ENCODE results near the gene HOXA13.

The HOXA13 gene

DNA sequence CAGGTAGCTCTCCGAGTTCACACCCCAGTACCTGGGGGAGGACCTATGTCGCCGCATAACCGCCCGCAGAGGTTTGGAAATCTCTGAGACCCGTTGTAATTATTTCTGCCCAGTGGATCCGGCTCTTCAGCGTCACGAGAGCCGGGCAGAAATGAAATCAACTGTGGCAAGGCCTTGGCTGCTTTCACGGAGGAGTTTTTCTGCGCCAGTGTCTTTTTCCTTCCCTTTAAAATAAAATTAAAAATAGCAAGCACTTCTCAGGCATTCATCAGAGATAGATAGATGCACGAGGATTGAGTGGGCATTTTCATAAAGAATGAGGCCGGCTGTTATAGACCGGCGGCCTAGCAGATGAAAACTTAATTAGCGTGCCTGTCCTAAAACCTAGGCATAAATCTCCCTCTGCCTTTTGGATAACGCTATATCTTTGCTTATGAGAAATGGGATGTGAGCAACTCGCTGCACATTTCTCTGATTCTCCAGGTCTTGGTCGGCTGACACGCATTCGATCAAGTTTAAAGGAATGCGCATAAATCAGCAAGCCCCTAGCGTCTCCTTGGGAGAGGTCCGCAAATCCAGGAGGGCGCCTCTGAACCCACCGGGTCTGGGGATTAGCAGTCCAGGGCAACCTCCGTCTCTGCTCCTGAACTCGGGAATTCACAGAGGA lies 6.4 kb downstream of the HOXA13 start:
- no peak for DNase-seq

DNA sequence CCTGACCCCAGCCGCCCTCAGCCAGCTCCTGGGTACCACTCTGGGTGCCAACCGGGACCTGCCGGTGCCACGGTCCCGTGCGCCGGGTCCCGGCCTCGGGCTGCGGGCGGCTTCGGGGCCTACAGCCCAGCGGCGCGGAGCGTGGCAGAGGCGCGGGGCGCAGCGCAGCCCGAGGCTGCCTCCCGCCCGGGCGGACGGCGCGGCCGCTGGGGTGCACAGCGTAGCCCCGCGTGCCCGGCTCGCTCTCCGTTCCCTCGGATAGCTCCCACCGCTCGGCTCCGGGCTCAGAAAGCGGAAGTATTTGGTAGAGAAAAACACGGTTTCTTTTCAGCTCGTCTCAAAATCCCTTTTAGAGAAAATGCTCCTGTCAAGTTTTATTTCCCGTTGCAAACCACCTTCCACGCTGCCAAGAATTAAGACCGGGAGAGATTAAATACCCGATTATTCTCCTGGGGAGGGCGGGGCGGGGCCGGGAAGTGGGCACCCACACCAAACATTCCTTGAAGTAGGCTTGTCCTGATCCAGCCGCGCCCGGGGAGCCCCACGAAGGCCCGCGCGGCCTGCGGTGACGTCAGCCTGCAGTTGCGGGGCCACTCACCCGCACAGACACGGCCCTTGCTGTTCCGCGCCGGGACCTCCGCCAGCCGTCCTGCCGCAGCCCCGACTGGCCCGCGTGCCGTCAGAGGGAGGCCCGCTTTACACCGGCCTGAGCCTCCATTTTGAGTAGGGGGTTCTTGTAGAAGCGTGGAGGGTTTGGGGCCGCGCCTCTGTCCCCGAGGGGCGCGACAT lies 7.2 kb downstream of the HOXA13 start:
- no peak for DNase-seq

DNA sequence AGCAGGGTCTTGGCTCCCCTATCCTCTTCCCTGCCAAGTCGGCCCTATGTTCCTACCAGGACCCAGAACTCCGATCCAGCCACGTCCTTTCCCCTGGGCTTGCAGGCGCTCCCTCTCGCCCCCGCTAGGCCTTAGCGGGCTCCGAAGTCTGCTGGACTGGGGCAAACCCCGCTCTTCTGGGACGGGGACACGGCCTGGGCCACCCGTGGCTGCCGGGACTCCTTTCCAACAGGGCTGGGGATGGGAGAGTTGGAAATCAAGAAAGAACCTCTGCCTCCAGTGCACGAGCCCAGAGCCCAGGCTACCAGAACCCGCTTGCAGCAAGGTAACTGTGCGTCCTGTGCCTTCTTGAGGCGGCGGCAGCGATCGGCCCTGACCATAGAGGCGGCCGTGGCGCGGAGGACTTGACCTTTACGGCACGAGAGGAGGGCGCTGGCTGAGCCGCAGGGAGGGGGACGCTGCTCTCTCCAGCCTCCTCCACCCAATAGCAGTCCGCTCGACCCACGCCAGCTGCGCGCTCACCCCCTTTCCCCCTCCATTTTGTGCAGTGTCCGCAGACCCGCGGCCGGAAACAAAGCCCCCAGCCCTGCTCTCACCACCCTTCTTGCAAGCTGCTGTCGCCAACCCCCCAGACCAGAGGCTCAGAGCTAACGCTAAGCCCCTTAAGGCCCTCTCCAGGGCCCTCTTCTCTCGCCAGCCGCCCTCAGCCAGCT lies 7.9 kb downstream of the HOXA13 start:
- DNase-seq: no peak

DNA sequence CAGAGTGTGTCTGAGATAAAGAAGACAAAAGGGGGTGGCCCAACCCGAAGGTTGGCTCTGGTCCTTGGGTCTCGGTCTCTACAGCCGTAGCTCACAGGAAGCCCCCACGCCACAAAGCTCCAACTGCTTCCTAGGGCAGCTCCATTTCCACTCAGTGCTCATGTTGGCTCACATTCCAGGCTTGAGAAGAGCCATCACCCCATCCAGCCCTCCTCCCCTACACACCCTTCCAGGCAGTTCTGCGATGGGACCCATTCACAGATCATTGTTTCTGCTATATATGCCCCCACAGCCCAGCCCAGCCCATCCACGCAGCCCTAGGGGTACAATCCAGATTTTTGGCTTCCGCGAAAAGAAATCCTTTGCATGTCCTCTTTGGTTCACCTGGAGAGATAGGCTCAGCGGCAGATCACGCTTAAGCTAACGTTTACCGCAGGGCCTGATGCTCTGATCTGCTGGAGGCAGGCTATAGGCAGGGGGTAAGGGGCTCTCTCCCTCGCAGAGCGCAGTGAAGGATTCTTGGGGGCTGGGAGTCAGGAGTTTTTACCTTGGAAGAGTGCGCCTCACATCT lies 8.6 kb downstream of the HOXA13 start:
- DNase-seq: no peak

DNA sequence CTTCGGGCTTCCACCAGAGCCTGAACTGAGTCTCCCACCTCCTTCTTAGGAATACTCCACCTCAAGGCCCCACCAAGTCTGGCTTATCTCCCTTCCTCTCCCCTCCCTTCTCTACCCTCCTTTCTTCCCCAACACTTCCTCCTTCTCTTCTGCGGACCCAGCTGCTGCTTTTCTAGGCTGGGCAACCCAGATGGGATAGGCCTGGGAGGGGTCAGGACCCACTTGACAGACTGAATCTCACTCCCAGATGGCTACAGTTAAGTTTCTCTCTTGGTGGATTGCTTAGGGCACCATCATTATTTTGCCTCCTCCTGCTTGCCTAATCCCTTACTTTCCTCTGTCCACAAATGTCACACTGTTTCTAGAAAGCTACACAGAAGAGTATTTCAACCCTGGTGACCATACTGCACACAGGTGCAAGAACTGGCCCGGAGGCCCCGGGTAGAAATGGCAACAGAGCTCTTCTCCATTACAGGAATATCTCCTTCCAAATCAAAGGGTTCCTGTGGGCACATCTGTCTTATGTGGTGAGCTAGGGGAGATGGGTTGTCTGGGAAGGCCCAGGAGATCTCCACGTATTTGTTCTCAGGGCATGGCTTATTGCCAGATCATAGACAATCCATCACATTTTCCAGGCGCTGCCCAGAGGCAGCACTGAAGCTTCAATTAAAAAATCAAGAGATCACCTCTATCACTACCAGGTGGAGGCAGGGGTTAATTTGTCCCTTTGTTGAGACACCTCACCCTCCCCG lies 9.7 kb downstream of the HOXA13 start:
- DNase-seq: no peak

DNA sequence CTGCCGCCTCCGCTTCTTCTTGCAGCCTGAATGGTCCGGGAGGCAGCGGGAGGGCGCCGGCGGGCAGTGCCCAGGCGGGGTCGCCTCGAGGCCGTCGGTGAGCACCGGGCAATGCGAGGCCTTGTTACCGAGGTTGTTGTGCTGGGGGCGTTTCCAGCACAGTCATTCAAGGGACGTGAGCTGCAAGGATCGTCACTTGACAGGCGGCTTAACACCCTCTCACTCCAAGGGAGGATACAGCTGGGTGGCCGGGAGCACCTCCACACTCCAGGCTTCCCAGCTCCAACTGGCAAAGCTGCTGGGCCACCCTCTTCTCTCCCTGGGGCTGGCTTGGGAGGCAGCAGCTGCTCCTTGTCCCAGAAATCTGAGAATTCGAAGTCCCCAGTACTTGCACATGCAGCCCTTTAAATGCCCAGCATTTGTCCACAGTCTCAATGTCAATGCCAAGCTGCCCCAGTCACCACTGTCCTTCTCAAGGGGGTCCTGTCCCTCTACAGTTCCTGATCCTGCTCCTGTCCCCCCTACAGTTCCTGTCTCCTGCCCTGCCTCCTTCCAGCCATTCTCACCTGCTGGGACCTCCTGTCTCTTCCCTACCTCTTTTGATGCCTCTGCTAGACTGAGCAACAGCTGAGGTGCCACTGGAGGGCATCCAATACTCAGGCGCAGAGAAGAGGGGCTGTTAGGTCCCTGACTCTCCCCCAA lies 10.4 kb downstream of the HOXA13 start:
- no peak for DNase-seq

DNA sequence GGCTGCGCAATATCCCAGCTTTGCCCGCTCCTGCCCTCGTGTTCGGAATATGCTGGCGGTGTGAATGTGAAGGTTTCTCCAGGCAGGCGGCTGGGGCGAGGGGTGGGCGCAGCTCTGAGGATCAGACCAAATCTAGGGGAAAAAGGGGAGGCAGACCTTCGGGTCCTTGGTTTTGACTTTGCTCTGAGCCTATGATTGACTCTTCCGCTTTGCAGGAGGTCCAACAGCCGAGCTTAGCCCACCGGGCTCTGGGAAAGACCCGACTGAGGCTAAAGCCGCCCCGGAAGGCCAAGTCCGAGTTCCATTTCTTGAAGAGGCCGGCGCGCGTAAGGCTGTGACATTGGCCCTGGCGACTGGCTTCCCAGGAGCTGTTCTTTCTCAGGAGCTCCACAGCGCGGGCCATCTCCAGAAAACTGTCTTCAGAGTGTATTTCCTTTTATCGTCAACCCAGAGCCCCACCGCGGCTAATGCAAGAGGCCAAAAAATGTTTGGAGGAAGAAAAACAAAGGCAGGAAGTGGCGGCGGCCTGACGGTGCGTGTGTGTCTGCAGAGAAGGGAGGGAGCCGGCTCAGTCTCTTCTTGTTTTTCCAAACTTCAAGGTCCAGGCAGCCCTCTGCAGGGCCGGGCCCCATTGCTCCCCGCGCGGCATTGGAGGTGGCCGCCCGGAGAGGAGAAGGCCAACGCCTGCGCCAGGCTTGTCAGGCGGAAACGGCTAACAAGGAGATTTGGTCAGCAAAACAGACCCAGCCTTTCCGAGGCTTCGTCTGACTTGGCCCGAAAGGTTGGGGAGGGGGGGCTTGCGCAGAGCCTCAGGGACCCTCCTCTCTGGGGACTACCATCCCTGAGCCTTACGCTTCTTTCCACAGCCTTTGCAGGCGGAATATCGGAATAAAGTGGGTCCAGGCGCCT lies 11.3 kb downstream of the HOXA13 start:
- DNase-seq: no peak

DNA sequence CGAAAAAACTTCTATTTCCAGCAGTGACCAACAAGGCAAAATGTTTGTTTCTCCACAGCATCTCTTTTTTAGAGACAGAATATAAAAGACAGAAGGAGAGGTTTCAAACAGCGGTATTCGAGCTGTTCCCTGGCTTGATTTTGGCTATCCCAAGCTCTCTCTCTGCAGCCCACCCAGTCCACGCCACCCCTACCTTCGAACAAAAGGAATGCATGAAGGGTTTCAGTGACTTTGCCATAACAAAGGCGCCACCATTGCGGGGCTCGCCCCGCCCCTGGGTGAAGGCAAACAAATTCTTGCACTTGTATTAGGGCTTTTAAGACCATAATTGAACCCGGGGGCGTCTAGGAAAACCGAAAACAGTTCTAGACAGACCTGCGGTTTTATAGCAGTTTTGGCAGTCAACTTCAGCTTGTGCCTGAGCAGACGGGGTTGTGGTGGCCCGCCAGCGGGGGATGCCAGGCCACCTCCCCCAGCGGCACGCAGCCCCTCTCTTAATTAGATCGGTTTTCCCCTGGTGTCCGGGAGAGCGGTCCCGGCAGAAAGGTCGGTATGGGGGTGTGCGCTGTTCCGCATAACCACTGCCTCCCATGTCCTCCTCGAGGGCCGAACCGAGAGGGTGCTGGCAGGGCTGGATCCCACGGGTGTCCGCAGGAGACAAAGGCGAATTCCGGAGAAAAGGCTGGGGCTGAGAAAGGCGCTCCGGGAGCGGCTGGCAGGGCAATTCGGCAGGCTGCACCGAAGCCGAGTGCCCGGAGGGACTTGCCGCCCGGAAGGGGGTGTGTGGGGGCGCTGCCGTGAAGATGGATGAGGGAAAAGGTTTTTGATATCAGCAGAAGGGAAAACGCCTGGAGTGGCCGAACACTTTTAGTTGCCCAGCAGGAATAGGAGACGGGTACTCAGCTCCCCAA lies 12.2 kb downstream of the HOXA13 start:
- no peak for DNase-seq

DNA sequence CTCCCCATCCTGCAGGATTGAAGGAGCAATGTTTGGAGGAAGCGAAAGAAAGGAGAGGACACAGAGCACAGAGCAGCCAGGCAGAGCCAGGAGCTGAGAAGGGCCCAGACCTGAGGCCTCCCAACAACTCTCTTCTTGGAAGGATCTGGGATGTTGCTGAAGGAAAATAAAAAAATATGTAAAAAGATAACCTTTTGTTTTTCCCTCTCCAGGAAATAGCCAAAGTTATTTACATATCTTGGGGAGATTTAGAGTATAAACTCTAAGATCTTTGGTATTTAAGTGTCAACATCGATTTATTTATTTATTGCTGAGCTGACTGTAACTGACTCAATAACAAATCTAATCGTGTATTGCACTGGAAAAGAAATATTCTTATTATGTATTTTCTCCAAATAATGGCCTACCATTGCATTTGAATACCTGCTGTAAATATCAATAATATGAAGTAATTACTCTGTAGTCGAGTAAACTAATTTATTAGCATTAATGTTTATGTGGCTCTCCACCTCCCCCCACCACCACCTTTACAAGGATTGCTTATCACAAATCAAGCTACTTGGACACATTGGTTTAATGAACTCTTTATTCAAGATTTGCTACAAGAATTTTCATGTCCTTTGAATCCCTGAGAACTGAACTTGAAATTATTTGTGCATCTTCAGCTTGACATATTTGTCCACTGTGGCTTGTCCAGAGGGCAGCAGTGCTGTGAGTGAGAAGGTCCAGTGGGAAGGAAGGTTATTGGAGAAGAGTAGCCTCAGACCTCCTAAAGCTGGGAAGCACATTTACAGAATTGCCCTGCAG lies 13.0 kb downstream of the HOXA13 start:
- DNase-seq: no peak

DNA sequence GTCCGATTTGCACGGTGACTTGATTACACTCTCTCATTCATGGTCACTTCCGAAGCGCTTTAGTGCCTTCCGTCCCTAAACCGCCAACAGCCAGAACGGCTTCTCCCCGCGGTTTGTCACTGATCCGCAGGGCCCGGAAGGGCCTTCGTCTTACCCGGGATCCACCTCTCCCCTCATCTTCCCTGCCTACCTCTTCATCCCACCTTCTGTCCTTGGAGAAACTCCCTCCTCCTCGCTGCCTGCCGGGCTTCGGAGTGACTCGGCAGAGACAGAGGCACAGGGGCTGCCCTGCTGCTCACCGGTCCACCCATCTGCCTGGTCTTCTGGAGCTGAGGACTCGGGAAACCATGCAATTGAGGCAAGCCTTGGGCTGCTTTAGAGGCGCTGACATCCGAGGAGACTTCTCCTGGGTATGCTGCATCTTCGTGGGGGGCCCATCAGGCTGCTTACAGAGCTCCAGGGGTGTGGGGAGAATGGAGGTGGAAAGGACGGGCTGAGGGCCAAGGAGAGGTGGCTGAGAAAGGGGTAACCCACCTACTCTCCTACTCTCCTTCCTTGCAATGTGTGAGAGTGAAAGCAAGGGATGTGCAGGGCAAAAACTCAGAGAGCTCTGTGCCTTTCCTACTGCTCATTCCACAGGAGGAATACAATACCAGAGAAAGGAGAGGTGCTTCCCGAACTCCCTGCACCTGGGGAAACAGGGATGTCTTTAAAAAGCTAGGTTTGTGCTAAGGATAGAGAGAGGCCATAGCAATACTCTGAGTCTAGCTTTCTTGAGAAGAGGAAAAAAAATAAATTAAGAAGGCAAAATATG lies 13.8 kb downstream of the HOXA13 start:
- no peak for DNase-seq

DNA sequence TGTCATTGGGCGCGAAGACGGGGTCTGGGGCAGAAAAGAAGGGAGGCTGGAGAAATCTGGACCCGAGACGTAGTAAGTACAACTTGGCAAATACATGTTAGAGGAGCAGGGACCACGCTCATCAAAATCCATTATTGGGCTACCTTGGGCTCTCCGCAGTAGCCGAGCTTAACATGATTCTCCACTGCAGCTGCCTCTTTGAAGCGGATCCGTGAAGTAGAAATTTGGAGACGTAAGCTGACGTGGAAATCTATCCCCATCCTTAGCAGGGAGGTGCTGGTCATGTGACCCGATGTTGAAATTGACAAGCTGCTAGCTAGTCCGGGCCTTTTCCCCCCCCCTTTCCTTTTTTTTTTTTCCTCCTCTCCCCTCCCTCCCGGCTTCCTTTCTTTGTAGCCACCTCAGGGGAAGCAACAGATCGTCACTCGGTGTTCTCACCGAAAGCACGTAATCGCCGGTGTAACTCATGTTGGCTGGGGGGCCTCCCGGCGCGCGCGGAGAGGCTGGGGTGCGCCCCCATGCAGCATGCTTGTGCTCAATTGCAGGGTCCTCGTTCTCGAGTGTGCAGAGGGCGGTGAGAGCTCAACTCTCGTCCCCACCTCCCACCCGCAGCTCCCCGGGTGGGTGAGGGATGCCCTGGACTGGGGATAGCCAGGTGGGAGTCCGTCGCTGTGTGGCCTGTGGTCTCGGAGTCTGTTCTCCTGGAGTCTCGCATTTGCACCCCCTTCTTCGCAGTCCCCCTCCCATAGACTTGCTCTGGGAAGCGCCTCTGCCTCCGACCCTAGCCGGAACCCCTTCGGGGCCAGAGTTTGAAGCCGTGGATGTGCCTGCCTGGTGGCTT lies 14.7 kb downstream of the HOXA13 start, which contains the start of gene HOXA11:
HOXA11 (minus strand) TSS at position 220 of the 841 bp plus-strand sequence; CDS start at position 132, 88 bp downstream.
- DNase-seq: no peak

DNA sequence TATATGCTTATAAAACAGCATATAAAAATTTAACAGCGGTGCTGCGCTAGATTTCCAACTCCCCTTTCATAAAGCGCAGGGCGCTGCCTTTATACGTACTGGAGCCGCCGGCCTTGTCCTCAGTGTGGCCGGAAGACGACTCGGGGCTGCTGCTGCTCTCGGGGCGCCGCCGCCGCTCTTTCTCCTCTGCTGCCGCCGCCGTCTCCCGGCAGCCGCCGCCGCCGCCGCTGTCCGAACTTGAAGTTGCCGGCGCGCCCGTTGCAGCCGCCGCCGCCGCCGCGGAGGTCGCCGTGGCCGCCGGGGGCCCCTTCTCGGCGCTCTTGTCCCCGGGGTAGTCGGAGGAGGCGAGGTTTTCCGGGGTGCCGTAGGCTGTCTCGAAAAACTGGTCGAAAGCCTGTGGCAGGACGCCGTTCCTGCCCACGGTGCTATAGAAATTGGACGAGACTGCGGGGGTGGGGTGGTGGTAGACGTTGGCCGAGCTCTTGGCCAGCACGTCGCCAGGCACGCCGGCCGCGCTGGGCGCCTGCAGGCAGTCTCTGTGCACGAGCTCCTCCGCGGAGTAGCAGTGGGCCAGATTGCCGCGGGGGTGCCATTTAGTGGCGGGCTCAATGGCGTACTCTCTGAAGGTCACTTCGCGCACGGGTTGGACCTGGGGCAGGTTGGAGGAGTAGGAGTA lies 15.4 kb downstream of the HOXA13 start:
- no peak for DNase-seq

DNA sequence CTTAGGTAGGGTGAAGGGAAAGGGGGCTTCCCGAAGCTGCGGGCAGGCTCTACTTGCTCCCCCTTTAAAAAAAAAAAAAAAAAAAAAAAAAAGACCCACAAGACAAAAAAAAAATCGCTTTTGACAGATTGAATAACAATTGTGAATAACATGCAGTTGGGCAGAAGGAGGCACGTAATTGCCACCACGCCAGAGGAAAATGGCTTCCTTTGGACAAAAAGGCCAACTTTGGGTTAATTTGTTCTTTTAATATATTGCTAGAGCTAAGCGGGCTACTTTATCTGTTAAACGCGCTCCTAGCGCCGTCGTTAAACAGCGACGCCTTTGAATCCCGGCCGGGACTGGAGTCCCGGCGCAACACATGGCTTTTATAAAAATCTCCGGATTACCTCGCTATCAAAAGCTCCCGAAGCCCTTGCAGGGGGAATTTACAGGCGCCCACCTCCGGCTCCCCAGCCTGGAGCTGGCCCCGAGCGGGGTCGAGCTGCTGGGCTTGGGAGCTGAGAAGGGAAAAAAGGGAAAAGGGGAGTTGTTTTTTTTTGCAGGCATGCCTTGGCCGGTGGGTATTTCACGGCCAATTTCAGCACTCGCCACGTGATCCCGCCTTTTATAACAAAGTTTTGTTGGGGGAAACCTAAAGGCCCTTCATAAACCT lies 16.1 kb downstream of the HOXA13 start:
- no peak for DNase-seq

Data from anterior cingulate cortex (tissue), 58 donors.